Prostate gland (tissue), 2 donors: ENCODE data around the gene IL21R. TPM values are rescaled to one million over a fixed set of nuclear protein-coding genes. Genes with fewer than 3 reads are reported as not detected.
"Not testable (repeated sequence)": the region's sequence is repeated elsewhere in the genome, so short reads cannot be mapped to it uniquely, and the experiment has no call there.

Source experiments
- DNase-seq: peaks from one replicate; pipeline ENCODE4 v3.0.0-alpha.2; 2019; ENCODE audit warnings: low spot score
- H3K27ac ChIP-seq, 2 donors: fragments of 200-600 bp; sonication (generic); 2 replicates each; pipeline ENCODE4 v1.5.1; 2017 to 2019
- H3K27me3 ChIP-seq: fragments of 200-600 bp; sonication (generic); replicated peaks from 2 replicates; pipeline ENCODE4 v1.5.1; 2019; ENCODE audit not compliant: insufficient read depth
- H3K36me3 ChIP-seq, 2 donors: fragments of 200-600 bp; sonication (generic); 1 replicate in 1 of 2; 2 replicates in 1 of 2; pipeline versions ENCODE4 v1.5.1 to v1.8.1; 2017 to 2019
- H3K4me1 ChIP-seq: fragments of 200-600 bp; sonication (generic); replicated peaks from 2 replicates; pipeline ENCODE4 v1.5.1; 2019
- H3K4me3 ChIP-seq, 2 donors: fragments of 200-600 bp; sonication (generic); 2 replicates each; pipeline ENCODE4 v1.5.1; 2017 to 2019
- H3K9me3 ChIP-seq: fragments of 200-600 bp; sonication (generic); 2 replicates; pipeline ENCODE4 v1.5.1; 2017
- POLR2A ChIP-seq: fragments of 450-650 bp; IDR thresholded peaks from one replicate; pipeline ENCODE4 v1.6.1; 2016; ENCODE audit warnings: antibody characterized with exemption, mild to moderate bottlenecking
- POLR2AphosphoS5 ChIP-seq: sonication (generic); formaldehyde crosslinking; IDR thresholded peaks from one replicate; pipeline ENCODE4 v1.6.1; 2017; ENCODE audit warnings: antibody characterized with exemption
- WGBS: methylation state at CpG from one replicate; pipeline ENCODE4 v1.1.5; 2018; 5-methylcytosine and 5-hydroxymethylcytosine counted together
- intact Hi-C: fragments of 100-400 bp; cut with DNase I; formaldehyde crosslinking; loops from one replicate; pipeline ENCODE4 v1.14.2; 2022
- total RNA-seq, 2 donors: library from RNA; depleted of rRNA; stranded (reverse); fragments of >200 nt; gene quantifications; one replicate each; pipeline ENCODE4 v1.1.0, GENCODE V29; 2016
- TF ChIP-seq, protein P1 (sequence below), 4 experiments: fragments of 200-600 bp in 2 of 4; fragments of 450-650 bp in 2 of 4; sonication (generic) in 2 of 4; IDR thresholded peaks; 1 replicate in 3 of 4; 2 replicates in 1 of 4; pipeline ENCODE4 v1.5.1; 2016 to 2019; ENCODE audit warnings: antibody characterized with exemption in 4 of 4, mild to moderate bottlenecking in 2 of 4, moderate library complexity in 2 of 4

IL21R gene
- total RNA-seq, 2 donors from 2014 or later = 0.32 to 0.57 TPM

DNA sequence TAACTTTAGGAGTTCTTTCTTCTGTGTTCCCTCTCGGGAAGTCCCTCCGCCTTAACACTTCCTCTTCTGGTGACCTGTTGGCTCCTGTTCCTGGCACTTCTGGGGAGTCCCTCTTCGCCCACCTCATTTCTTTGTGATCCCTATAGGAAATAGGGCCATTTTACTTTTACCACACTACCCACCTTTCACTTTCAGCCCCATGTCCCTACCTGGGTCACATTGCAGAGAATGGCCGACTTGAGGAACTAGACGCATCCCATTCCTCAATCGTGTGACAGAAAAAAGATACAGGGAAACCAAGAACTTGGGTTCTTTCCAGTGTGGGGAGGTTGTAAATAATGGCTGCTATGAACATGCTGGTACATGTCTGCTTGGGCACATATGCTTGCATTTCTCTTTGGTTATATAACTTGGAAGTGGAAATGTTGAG is 6.6 kb downstream of the IL21R start:
- intact Hi-C loops = no loop called here
- DNase-seq = no peak
- TF ChIP-seq, protein P1, sequence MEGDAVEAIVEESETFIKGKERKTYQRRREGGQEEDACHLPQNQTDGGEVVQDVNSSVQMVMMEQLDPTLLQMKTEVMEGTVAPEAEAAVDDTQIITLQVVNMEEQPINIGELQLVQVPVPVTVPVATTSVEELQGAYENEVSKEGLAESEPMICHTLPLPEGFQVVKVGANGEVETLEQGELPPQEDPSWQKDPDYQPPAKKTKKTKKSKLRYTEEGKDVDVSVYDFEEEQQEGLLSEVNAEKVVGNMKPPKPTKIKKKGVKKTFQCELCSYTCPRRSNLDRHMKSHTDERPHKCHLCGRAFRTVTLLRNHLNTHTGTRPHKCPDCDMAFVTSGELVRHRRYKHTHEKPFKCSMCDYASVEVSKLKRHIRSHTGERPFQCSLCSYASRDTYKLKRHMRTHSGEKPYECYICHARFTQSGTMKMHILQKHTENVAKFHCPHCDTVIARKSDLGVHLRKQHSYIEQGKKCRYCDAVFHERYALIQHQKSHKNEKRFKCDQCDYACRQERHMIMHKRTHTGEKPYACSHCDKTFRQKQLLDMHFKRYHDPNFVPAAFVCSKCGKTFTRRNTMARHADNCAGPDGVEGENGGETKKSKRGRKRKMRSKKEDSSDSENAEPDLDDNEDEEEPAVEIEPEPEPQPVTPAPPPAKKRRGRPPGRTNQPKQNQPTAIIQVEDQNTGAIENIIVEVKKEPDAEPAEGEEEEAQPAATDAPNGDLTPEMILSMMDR (IDR thresholded peaks at IDR 0.05) = no peak
- no peak for TF ChIP-seq POLR2A
- Histone ChIP-seq H3K36me3 (no peaks in the 10 kb centered on the region), H3K4me3 (no peak overlapping the region), H3K4me1 (no peaks in the 10 kb centered on the region), H3K9me3 (no peaks in the 10 kb centered on the region), H3K27ac (no peak overlapping the region), H3K27me3 (no peaks in the 10 kb centered on the region)
- 38% methylated on average over 6 of the region's 6 CpGs for WGBS

- DNase-seq, intact Hi-C loops, H3K4me3 ChIP-seq, H3K9me3 ChIP-seq, H3K27me3 ChIP-seq, H3K27ac ChIP-seq, H3K36me3 ChIP-seq, H3K4me1 ChIP-seq: not testable (repeated sequence)
- 77% methylated on average over 2 of the region's 2 CpGs for WGBS
Measured at GRCh38 chr16:27409958-27410357, 8.0 kb downstream of the IL21R start.

GRCh38 chr16:27410761-27411160 is 8.8 kb downstream of the IL21R start:
- Histone ChIP-seq H3K27ac (no peak overlapping the region), H3K9me3 (no peaks in the 10 kb centered on the region), H3K4me1 (no peaks in the 10 kb centered on the region), H3K4me3 (no peak overlapping the region), H3K27me3 (no peaks in the 10 kb centered on the region), H3K36me3 (no peaks in the 10 kb centered on the region)
- no peak for DNase-seq
- TF ChIP-seq, protein P1 (IDR thresholded peaks at IDR 0.05) = no peak
- no peak for TF ChIP-seq POLR2AphosphoS5
- TF ChIP-seq POLR2A = no peak
- intact Hi-C loops = no loop called here
- 93% methylated on average over 1 of the region's 1 CpG for WGBS

DNA sequence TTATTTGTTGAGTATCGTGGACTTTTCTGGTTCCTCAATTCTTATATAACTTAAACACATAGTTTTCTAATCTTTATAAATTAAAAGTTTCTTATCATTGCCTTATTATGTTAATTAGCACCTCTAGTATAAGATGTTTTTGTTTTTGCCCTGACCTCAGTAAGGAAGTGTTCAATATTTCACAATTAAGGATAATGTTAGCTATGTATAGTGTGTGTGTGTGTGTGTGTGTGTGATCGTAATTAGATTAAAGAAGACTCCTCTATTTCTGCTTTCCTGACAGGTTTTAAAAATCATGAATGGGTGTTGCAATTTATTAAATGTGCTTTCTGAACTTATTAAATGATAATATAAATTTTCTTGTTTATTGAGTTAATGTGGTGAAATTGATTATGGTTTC is 12.0 kb downstream of the IL21R start:
- intact Hi-C loops = no loop called here
- WGBS = 91% methylated on average over 2 of the region's 2 CpGs
- TF ChIP-seq, protein P1 (IDR thresholded peaks at IDR 0.05) = no peak
- TF ChIP-seq POLR2A (no peak), POLR2AphosphoS5 (no peak)

GRCh38 chr16:27414788-27415431 is 12.9 kb downstream of the IL21R start:
- H3K36me3 ChIP-seq = no peaks in the 10 kb centered on the region
- H3K27ac ChIP-seq = no peak overlapping the region
- no peaks in the 10 kb centered on the region for H3K4me1 ChIP-seq
- 56% methylated on average over 6 of the region's 6 CpGs for WGBS
- TF ChIP-seq, protein P1 (IDR thresholded peaks at IDR 0.05) = no peak
- TF ChIP-seq POLR2A (no peak), POLR2AphosphoS5 (no peak)
- H3K27me3 ChIP-seq = no peaks in the 10 kb centered on the region
- DNase-seq = no peak
- no peak overlapping the region for H3K4me3 ChIP-seq
- H3K9me3 ChIP-seq = no peaks in the 10 kb centered on the region
- intact Hi-C loops = no loop called here

More for the DNA sequence above, 12.0 kb downstream of the IL21R start:
- Histone ChIP-seq H3K4me3 (no peak overlapping the region), H3K9me3 (no peaks in the 10 kb centered on the region), H3K27me3 (no peaks in the 10 kb centered on the region), H3K36me3 (no peaks in the 10 kb centered on the region), H3K27ac (no peak overlapping the region), H3K4me1 (no peaks in the 10 kb centered on the region)
- no peak for DNase-seq
